Measurements from ENCODE around the gene APLN.

DNA sequence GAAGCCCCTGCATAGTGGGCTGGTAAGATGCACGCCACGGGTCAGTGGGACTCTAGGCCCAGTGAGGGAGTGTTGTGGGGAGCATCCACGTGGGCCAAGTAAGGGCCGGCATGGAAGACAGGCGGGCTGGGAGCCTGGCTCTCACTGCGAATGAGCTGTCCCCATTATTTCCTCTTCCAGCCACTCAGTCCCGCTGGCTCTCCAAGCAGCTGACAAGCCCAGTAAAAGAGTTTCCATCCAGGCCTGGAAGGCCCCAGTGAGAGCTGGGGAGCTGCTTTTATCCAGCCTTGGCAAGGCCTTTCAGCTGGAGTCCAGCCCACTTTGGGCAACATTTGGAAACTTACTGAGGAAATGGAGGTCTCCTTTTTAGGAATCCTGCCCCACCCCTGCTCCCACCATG, 24.9 kb downstream of the APLN start:
- TF ChIP-seq POLR2AphosphoS5 (IDR thresholded peaks at IDR 0.05; ENCODE audit: borderline replicate concordance, low read depth, low read length): no peak
- TF ChIP-seq EZH2 (IDR thresholded peaks at IDR 0.05): no peak
- TF ChIP-seq FOXP2 (optimal IDR thresholded peaks at IDR 0.05; ENCODE audit: control extremely low read depth, extremely low read length, insufficient read depth): no peak

Data from SK-N-MC (cell line).